K562 (cell line): ENCODE results near the gene GRXCR2.

ENCODE experiments used
- CBFA2T2 ChIP-seq: fragments of 450-650 bp; conservative IDR thresholded peaks from 2 replicates; pipeline ENCODE4 v1.6.1; 2017; ENCODE audit warnings: mild to moderate bottlenecking
- CBFB ChIP-seq: sonication (generic); formaldehyde crosslinking; IDR thresholded peaks from 2 replicates; pipeline ENCODE4 v1.4.0; 2020; ENCODE audit warnings: mild to moderate bottlenecking, missing genetic modification reagents
- CEBPB ChIP-seq: fragments of 450-650 bp; IDR thresholded peaks from 2 replicates; pipeline ENCODE4 v1.6.1; 2016; ENCODE audit warnings: missing genetic modification characterization, missing compliant biosample characterization
- CTCF ChIP-seq, 3 experiments: IDR thresholded peaks in 2 of 3; conservative IDR thresholded peaks in 1 of 3; 2 replicates each; pipeline ENCODE4 v1.5.1; 2011 to 2012; ENCODE audit warnings: low read length in 3 of 3, mild to moderate bottlenecking in 3 of 3, control low read depth in 2 of 3, improper control_type of control experiment in 1 of 3, inconsistent platforms in 1 of 3, low read depth in 1 of 3, mixed read lengths in 1 of 3, moderate library complexity in 1 of 3; ENCODE audit not compliant: insufficient read depth in 2 of 3
- EZH2 ChIP-seq: IDR thresholded peaks from 2 replicates; pipeline ENCODE4 v1.6.1; 2012; ENCODE audit warnings: low read depth, mild to moderate bottlenecking, inconsistent platforms, low read length, borderline replicate concordance
- HDAC1 ChIP-seq, 2 experiments: fragments of 450-650 bp; IDR thresholded peaks; 2 replicates each; pipeline ENCODE4 v1.6.1; 2016 to 2017; ENCODE audit warnings: inconsistent platforms in 1 of 2, mild to moderate bottlenecking in 1 of 2, moderate library complexity in 1 of 2
- MLX ChIP-seq, 2 experiments: fragments of 450-650 bp in 1 of 2; sonication (generic) in 1 of 2; formaldehyde crosslinking; conservative IDR thresholded peaks; 2 replicates each; pipeline versions ENCODE4 v1.4.0 to v1.8.1; 2020 to 2022; ENCODE audit warnings: mild to moderate bottlenecking in 1 of 2, missing genetic modification reagents in 1 of 2
- NFATC3 ChIP-seq: fragments of 450-650 bp; IDR thresholded peaks from 2 replicates; pipeline ENCODE4 v1.6.1; 2017; ENCODE audit warnings: mild to moderate bottlenecking
- NFE2L1 ChIP-seq: fragments of 450-650 bp; IDR thresholded peaks from 2 replicates; pipeline ENCODE4 v1.6.1; 2016; ENCODE audit warnings: missing genetic modification characterization, low read depth, mild to moderate bottlenecking, missing compliant biosample characterization, moderate library complexity, borderline replicate concordance
- POLR2AphosphoS5 ChIP-seq: IDR thresholded peaks from 2 replicates; pipeline ENCODE4 v1.6.1; 2011; ENCODE audit warnings: mild to moderate bottlenecking, low read depth, low read length, moderate library complexity; ENCODE audit not compliant: control insufficient read depth, insufficient read depth
- RBBP5 ChIP-seq: fragments of 200-600 bp; sonication (generic); IDR thresholded peaks from 2 replicates; pipeline ENCODE4 v1.6.1; 2012; ENCODE audit warnings: borderline replicate concordance, mild to moderate bottlenecking, low read length, control low read depth, inconsistent platforms; ENCODE audit not compliant: insufficient read depth, poor library complexity, severe bottlenecking
- RBFOX2 ChIP-seq: fragments of 200-400 bp; formaldehyde crosslinking; IDR thresholded peaks from 2 replicates; pipeline ENCODE4 v1.6.1; 2017; ENCODE audit warnings: low read depth, mild to moderate bottlenecking, low read length, moderate library complexity
- ZBTB40 ChIP-seq, 2 experiments: fragments of 450-650 bp in 1 of 2; sonication (generic) in 1 of 2; formaldehyde crosslinking in 1 of 2; IDR thresholded peaks; 2 replicates each; pipeline versions ENCODE4 v1.7.1 to v1.9.0; 2016 to 2022; ENCODE audit warnings: inconsistent platforms in 1 of 2, mild to moderate bottlenecking in 1 of 2, missing genetic modification reagents in 1 of 2

GRCh38 chr5:145856285-145856818 is 16.5 kb downstream of the GRXCR2 start:
- TF ChIP-seq RBFOX2 = no peak
- no peak for TF ChIP-seq CBFA2T2
- TF ChIP-seq ZBTB40 (IDR thresholded peaks at IDR 0.05) = no peak
- TF ChIP-seq ZBTB40 (CRISPR knock-in tag; IDR thresholded peaks at IDR 0.05) = no peak
- no peak for TF ChIP-seq CTCF (IDR thresholded peaks at IDR 0.05 in 2 of 3, conservative IDR thresholded peaks at IDR 0.05 in 1 of 3; ENCODE audit: insufficient read depth in 2 of 3, low read depth in 1 of 3, low read length in 3 of 3)
- no peak for TF ChIP-seq NFE2L1
- TF ChIP-seq POLR2AphosphoS5 = no peak
- no peak for TF ChIP-seq CBFB (CRISPR knock-in tag)
- no peak for TF ChIP-seq HDAC1 (IDR thresholded peaks at IDR 0.05)
- no peak for TF ChIP-seq EZH2
- no peak for TF ChIP-seq CEBPB
- TF ChIP-seq MLX (CRISPR knock-in tag; conservative IDR thresholded peaks at IDR 0.05) = no peak
- no peak for TF ChIP-seq NFATC3
- no peak for TF ChIP-seq RBBP5
